Rectal smooth muscle tissue (tissue), 1 donor: ENCODE measurements around the gene SEMA3C.
A peak's percentile ranks its signal among the peaks of the same experiment; 100 is the strongest.

Experiments used
- H3K27ac ChIP-seq: one replicate; pipeline ENCODE4 v1.7.0; 2013; ENCODE audit warnings: low read depth, low read length, inconsistent platforms
- H3K27me3 ChIP-seq: one replicate; pipeline ENCODE4 v1.7.0; 2013; ENCODE audit warnings: low read length; ENCODE audit not compliant: control insufficient read depth, insufficient read depth
- H3K36me3 ChIP-seq: one replicate; pipeline ENCODE4 v1.7.0; 2013; ENCODE audit warnings: low read length; ENCODE audit not compliant: control insufficient read depth, insufficient read depth
- H3K4me1 ChIP-seq: one replicate; pipeline ENCODE4 v1.7.0; 2013; ENCODE audit warnings: low read length; ENCODE audit not compliant: control insufficient read depth, insufficient read depth
- H3K4me3 ChIP-seq: one replicate; pipeline ENCODE4 v1.7.0; 2013; ENCODE audit warnings: low read length
- H3K9ac ChIP-seq: one replicate; pipeline ENCODE4 v1.7.0; 2013; ENCODE audit warnings: low read length

Gene SEMA3C

DNA sequence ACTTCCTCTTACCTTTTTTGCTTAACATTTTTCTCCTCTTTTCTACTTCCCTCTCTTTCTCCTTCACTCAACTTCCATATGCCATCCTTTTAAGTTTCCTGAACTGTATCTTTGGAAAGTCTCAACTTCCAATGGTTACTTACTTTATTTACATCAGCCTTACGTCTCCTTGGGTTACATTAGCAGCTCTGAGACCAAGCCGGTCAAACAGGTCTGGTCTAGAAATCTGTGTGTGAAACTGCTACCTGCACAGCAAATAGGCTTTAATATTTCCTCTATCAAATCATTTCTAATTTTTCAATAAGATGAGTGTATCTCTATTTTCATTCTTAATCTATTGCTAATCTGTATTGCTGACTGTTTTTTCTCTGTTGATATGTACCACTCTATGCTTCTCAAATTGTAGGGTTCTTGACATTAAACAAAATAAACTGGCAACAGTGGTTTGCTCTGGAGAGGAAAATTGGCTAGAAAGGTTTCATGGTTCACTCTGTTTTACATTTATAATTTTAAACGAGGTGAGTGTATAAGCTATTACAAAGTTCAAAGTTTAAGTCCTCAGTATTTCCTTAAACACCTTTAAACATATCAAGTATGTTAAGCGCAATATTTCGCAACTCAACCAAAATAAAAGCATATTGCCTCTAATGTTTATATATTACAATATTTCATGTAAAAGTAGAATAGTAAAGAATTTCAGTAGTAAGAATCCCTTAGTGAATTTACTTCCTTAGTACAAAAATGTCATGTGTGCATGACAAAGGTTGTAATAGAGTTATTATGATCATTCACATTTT lies 3.6 kb upstream of the SEMA3C start:
- no peak overlapping the region for H3K27ac ChIP-seq
- no peak overlapping the region for H3K4me3 ChIP-seq

GRCh38 chr7:80921130-80921529 lies 2.3 kb upstream of the SEMA3C start:
- H3K27ac ChIP-seq: no peak overlapping the region
- no peaks in the 10 kb centered on the region for H3K27me3 ChIP-seq
- H3K4me1 ChIP-seq: no peaks in the 10 kb centered on the region

More for the DNA sequence above, 3.6 kb upstream of the SEMA3C start:
- Histone ChIP-seq H3K4me1 (no peaks in the 10 kb centered on the region), H3K36me3 (no peaks in the 10 kb centered on the region), H3K9ac (no peak overlapping the region), H3K27me3 (no peaks in the 10 kb centered on the region)

DNA sequence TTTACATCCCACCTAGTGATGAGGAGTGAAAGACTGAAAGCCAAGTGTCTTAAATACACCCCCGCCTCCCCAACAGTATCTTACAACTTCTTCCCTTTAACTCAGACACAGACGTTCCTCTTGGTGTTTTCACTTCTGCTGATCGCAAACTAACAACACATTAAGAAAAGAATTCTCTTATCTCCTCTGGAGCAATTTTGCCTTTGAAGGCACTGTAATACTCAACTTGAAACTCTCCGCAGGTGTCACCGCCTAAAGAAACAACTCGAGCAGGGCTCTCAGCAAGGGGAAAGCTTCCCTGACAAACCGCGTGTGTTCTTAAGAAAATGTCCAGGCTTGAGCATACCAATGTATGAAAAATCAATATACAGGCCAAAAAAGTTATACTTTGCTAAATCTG lies 452 bp downstream of the SEMA3C start:
- no peaks in the 10 kb centered on the region for H3K27me3 ChIP-seq
- H3K27ac ChIP-seq: peak overlapping the region; percentile 70
- peak overlapping the region; percentile 74 for H3K9ac ChIP-seq
- H3K4me1 ChIP-seq: peaks cover 3% of the 10 kb centered on the region
- H3K36me3 ChIP-seq: no peaks in the 10 kb centered on the region
- peak overlapping the region; percentile 83 for H3K4me3 ChIP-seq

More at GRCh38 chr7:80921130-80921529, 2.3 kb upstream of the SEMA3C start:
- no peaks in the 10 kb centered on the region for H3K36me3 ChIP-seq
- H3K9ac ChIP-seq: no peak overlapping the region
- no peak overlapping the region for H3K4me3 ChIP-seq

DNA sequence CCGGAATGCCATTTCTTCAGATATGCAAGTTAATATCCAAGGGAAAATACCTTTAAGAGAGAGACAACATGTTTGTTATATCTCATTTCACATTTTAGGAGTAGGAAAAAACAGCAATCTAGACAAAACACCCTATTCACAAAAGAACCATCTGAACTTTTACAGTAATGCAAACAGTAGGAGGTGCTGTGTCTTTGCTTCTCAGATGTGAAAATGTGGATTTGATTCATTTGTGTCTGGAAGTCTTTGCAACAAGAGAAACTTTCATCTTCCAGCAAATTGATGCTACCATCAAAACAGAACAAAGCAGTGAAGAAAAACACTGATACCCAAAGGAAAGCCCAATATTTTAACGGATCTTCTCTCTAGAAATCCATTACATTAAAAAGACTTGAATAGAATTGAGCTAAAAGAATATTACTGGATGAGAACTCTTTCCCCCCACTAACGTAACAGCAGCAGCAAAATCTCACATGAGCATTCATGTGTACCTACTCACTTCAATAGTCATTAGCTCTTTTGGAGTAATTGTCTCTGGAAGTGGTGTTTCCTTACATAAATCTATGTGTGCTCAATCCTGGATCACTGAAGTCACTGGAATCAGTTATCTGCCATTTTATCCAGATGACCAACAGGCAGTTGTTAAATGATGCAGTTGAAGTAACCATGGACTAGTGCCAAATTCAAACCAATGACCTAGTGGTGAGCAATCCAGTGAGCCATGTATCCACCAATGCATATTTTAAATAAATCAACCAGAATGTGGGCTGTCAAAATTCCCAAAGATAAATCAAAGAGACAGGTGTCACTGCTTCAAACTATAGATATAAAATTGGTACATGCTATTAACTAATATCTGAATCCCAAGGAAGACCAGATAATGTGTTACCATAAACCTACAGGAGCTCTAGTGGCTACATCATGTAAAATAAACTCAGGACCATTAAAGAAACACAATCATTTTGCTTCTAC lies 1.8 kb downstream of the SEMA3C start:
- Histone ChIP-seq H3K4me3 (peak overlapping the region; percentile 48), H3K27me3 (no peaks in the 10 kb centered on the region), H3K27ac (no peak overlapping the region), H3K9ac (no peak overlapping the region), H3K36me3 (no peaks in the 10 kb centered on the region), H3K4me1 (peaks cover 3% of the 10 kb centered on the region)

DNA sequence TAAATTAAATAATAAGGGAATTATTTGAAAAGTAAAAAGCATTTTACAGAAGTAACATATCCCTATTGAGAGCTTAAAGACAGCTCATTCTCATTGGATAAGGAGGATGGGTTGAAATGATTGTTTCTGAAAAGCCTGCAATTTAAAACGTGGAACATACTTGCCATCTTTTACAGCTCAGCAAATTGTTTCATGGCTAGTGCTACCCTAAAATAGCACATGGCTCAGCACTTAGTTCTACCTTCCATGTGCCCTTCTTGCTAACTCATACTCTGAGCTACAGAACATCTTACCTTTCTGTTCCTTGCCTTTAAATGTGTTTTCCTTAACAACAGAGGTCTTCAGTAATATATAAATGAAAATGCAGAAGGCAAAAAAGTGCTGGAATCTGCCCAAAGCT lies 8.6 kb downstream of the SEMA3C start:
- H3K27me3 ChIP-seq: no peaks in the 10 kb centered on the region
- peaks cover 10% of the 10 kb centered on the region for H3K4me1 ChIP-seq
- no peaks in the 10 kb centered on the region for H3K36me3 ChIP-seq
- H3K4me3 ChIP-seq: no peak overlapping the region
- no peak overlapping the region for H3K27ac ChIP-seq
- no peak overlapping the region for H3K9ac ChIP-seq

- H3K4me3 ChIP-seq: no peak overlapping the region
- H3K27me3 ChIP-seq: no peaks in the 10 kb centered on the region
- peaks cover 10% of the 10 kb centered on the region for H3K4me1 ChIP-seq
- no peak overlapping the region for H3K27ac ChIP-seq
- no peak overlapping the region for H3K9ac ChIP-seq
- no peaks in the 10 kb centered on the region for H3K36me3 ChIP-seq
These were observed 10.5 kb downstream of the SEMA3C start for GRCh38 chr7:80908360-80908797.

DNA sequence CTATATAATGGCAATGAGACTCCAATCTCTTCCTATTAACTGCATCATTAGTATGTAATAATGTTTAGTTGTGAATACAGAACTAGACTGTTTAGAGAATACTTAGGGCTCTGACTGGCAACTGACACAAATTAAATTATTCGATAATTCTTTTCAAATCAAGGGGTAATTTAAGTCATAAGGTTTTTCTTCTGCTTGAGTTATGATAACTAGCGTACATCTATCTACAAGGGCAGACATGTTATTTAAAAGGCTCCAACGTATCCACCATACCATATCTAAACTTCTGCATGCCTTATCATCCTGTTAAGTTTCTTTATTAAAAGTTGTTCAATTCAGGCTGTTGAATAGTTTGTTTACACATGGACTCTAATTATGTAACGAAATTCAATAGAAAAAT lies 11.2 kb downstream of the SEMA3C start:
- Histone ChIP-seq H3K9ac (no peak overlapping the region), H3K36me3 (no peaks in the 10 kb centered on the region), H3K27me3 (no peaks in the 10 kb centered on the region), H3K27ac (no peak overlapping the region), H3K4me1 (peaks cover 12% of the 10 kb centered on the region), H3K4me3 (no peak overlapping the region)

- H3K27ac ChIP-seq: no peak overlapping the region
- no peak overlapping the region for H3K9ac ChIP-seq
- no peak overlapping the region for H3K4me3 ChIP-seq
- no peaks in the 10 kb centered on the region for H3K27me3 ChIP-seq
- peaks cover 14% of the 10 kb centered on the region for H3K4me1 ChIP-seq
- H3K36me3 ChIP-seq: no peaks in the 10 kb centered on the region
These were observed 11.7 kb downstream of the SEMA3C start for GRCh38 chr7:80907141-80907601.

- peaks cover 22% of the 10 kb centered on the region for H3K4me1 ChIP-seq
- H3K9ac ChIP-seq: no peak overlapping the region
- H3K27ac ChIP-seq: no peak overlapping the region
These were observed 13.5 kb downstream of the SEMA3C start for GRCh38 chr7:80905334-80905733.

DNA sequence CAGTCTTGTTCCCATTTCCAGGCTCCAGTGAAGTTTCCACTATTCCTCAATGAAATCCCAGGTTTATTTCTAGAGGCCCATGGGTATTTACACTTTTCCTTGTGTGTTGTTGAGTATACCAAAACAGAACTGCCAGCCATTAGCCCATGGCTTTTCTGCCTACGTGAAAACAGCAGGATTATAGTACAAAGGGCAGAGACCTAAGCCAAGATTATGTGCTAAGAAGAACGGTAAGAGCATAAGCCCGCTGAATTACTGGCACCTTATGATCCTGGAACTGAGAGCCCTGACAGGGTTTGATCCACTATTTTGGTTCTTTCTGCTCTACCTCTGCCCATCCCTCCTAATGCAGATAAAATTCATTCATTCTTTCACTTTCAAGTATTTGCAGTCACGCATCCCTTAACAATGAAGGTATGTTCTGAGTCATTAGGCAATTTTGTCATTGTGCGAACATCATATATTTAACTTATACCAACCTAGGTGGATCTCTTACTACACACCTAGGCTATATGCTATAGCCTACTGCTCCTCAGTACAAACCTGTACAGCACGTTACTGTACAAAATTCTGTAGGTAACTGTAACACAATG lies 16.0 kb downstream of the SEMA3C start:
- no peak overlapping the region for H3K27ac ChIP-seq
- H3K4me1 ChIP-seq: peaks cover 22% of the 10 kb centered on the region
- H3K4me3 ChIP-seq: no peak overlapping the region
- no peaks in the 10 kb centered on the region for H3K27me3 ChIP-seq
- no peak overlapping the region for H3K9ac ChIP-seq
- H3K36me3 ChIP-seq: no peaks in the 10 kb centered on the region

More at GRCh38 chr7:80905334-80905733, 13.5 kb downstream of the SEMA3C start:
- Histone ChIP-seq H3K27me3 (no peaks in the 10 kb centered on the region), H3K36me3 (no peaks in the 10 kb centered on the region), H3K4me3 (no peak overlapping the region)

- H3K27ac ChIP-seq: no peak overlapping the region
- peaks cover 14% of the 10 kb centered on the region for H3K4me1 ChIP-seq
- no peaks in the 10 kb centered on the region for H3K27me3 ChIP-seq
- H3K36me3 ChIP-seq: no peaks in the 10 kb centered on the region
- H3K4me3 ChIP-seq: no peak overlapping the region
- H3K9ac ChIP-seq: no peak overlapping the region
These were observed 16.8 kb downstream of the SEMA3C start for GRCh38 chr7:80902019-80902418.
